T-helper 17 cell (primary cell): ENCODE data around the gene FMN1. TPM values are rescaled to one million over a fixed set of nuclear protein-coding genes. Genes with fewer than 3 reads are reported as not detected.

ENCODE experiments used
- ATAC-seq: fragments of 150-1000 bp; cut with Tn5 transposase; 2 replicates; pipeline ENCODE4 v1.10.0; 2021; ENCODE audit warnings: mild to moderate bottlenecking, moderate library complexity
- DNase-seq, 3 donors: peaks; one replicate each; pipeline versions ENCODE4 v3.0.0 to v3.0.0-alpha.2; 2020 to 2021
- H3K9me3 ChIP-seq: one replicate; pipeline ENCODE4 v1.7.0; 2013; ENCODE audit warnings: low read length, mild to moderate bottlenecking; ENCODE audit not compliant: control insufficient read depth, poor library complexity, severe bottlenecking
- H3K27ac Mint-ChIP-seq: one replicate; pipeline ENCODE4 v1.8.0; 2022; ENCODE audit warnings: mild to moderate bottlenecking, moderate library complexity, mixed read lengths
- H3K27me3 Mint-ChIP-seq: one replicate; pipeline ENCODE4 v1.8.0; 2022; ENCODE audit warnings: mixed read lengths
- H3K36me3 Mint-ChIP-seq: one replicate; pipeline ENCODE4 v1.8.0; 2022; ENCODE audit warnings: low read depth, mixed read lengths
- H3K4me1 Mint-ChIP-seq: one replicate; pipeline ENCODE4 v1.8.0; 2022; ENCODE audit warnings: mild to moderate bottlenecking, mixed read lengths
- H3K4me3 Mint-ChIP-seq: one replicate; pipeline ENCODE4 v1.8.0; 2022; ENCODE audit warnings: mild to moderate bottlenecking, moderate library complexity, mixed read lengths
- total RNA-seq, 4 donors: library from RNA in 2 of 4; stranded (reverse) in 2 of 4; gene quantifications; one replicate each; pipeline ENCODE4 v1.2.3 and lab custom pipeline; 2022 to 2026

FMN1 gene
- total RNA-seq, 2 donors from 2014 or later = 18.7 to 35.2 TPM

DNA sequence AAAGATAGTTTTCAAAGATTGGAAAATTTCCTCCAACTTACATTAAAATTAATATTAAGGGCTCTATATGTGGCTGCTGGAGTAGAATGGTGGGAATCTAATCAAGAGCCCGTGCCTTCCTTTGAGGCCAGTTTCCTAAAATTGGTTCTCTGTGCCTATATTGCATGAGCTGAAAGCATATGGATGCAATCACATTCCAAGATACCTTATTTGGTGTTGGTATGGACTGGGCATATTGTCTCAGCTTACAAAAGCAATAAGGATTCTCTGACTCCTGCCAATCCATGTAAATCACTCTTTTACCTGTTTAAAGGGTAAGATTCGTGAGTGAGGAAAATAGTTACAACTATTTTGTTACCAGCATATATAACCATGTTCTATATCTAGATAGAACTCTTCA is 365.1 kb downstream of the FMN1 start:
- DNase-seq = no peak
- Mint-ChIP-seq H3K36me3 (peaks cover 4% of the 10 kb centered on the region), H3K27ac (no peak overlapping the region), H3K4me3 (no peak overlapping the region), H3K27me3 (no peaks in the 10 kb centered on the region), H3K4me1 (no peaks in the 10 kb centered on the region)
- ATAC-seq = no peak
- no peaks in the 10 kb centered on the region for H3K9me3 ChIP-seq

DNA sequence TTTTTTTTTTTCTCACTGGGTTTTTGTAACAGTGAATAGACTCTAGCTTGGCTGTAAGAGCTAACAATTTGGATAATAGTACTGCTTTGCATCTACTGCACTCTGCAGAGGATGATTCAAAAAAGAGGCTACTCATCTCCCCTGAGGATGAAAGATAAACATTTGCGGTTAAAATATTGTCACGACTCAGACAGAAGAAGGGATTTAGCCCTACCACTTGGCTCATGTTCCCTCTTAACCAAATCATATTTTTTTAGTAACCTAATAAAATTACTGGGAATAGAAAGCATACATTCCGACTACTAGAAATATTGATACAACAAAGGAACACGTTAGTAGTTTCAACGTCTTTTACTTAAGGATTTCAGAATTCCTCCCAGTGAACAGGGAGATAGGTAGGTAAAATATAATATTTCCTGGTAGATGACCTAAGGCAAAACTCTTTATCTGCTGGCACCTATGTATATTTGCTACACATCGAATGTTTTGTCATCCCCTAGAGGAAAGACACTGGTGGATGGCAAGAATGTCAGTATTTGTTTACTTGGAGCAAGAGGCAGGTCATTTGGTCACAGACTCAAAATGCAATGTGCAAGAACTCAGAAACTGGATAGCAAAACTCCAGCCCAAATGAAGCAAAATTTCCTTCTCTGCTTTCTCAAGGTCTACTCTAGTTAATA is 365.9 kb downstream of the FMN1 start:
- H3K27ac Mint-ChIP-seq = no peak overlapping the region
- H3K36me3 Mint-ChIP-seq = peaks cover 4% of the 10 kb centered on the region
- H3K9me3 ChIP-seq = no peaks in the 10 kb centered on the region
- ATAC-seq (no peak), DNase-seq (no peak)
- no peak overlapping the region for H3K4me3 Mint-ChIP-seq
- H3K4me1 Mint-ChIP-seq = no peaks in the 10 kb centered on the region
- H3K27me3 Mint-ChIP-seq = no peaks in the 10 kb centered on the region

DNA sequence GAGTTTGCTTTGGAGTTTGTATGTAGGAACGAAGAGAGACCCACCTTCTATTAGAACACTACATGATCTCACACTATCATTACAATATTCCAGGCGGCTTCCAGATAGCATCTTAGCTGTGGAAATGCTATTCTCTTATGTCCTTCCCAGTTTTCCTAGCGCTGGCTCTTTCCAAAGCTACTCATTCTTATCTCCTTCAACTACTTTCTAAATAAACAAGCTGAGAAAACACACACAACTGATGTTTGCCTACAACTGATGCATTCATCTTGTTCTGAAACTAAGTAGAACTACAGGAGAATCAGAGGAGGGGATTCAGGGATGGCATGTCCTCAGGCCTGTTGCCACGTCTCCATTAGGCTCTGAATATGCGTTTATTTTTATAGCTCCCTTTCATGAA is 367.8 kb downstream of the FMN1 start:
- DNase-seq (no peak), ATAC-seq (no peak)
- H3K4me1 Mint-ChIP-seq = no peaks in the 10 kb centered on the region
- no peak overlapping the region for H3K27ac Mint-ChIP-seq
- no peak overlapping the region for H3K4me3 Mint-ChIP-seq
- H3K9me3 ChIP-seq = no peaks in the 10 kb centered on the region
- peaks cover 4% of the 10 kb centered on the region for H3K36me3 Mint-ChIP-seq
- H3K27me3 Mint-ChIP-seq = no peaks in the 10 kb centered on the region

DNA sequence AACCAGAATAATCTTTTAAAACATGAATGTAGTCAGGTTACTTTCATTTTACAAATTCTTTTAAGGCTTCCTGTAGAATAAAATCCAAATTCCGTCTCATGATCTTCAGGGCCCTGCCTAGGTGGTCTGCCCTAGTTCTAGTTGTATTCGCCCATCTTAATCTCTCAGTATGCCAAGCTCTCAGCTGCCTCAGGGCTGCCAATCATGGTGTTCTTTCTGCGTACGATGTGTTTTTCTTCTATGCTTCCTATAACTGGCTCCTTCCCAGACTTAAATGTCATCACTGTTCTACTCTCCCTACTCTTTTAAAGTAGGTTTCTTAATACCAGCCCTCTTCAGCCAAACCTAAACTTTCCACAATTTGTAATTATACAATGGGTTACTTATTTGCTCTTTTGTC is 369.3 kb downstream of the FMN1 start:
- no peak for DNase-seq
- ATAC-seq = no peak
- Mint-ChIP-seq H3K27ac (no peak overlapping the region), H3K36me3 (peaks cover 3% of the 10 kb centered on the region), H3K4me1 (peaks cover 2% of the 10 kb centered on the region), H3K27me3 (no peaks in the 10 kb centered on the region), H3K4me3 (no peak overlapping the region)
- no peaks in the 10 kb centered on the region for H3K9me3 ChIP-seq

DNA sequence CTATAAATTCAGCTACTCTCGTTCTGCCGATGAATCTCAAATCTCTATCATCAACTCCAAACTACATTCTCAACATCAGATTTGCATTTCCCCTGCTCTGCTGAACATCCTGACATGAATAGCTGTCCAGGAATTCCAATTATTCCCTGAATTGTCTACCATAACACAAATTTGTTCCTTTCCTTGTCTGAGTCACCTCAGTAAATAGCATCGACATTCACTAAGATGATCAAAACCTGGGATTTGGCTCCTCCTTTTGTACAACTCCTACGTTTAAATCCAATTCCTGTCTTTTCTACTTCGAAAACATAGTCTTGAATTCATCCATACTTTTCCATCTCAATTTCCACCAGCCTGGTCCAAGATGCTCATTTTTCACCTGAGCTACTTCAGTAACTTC is 369.7 kb downstream of the FMN1 start:
- Mint-ChIP-seq H3K27me3 (no peaks in the 10 kb centered on the region), H3K36me3 (peaks cover 3% of the 10 kb centered on the region), H3K4me1 (peaks cover 2% of the 10 kb centered on the region), H3K4me3 (no peak overlapping the region), H3K27ac (no peak overlapping the region)
- H3K9me3 ChIP-seq = no peaks in the 10 kb centered on the region
- no peak for ATAC-seq
- no peak for DNase-seq

DNA sequence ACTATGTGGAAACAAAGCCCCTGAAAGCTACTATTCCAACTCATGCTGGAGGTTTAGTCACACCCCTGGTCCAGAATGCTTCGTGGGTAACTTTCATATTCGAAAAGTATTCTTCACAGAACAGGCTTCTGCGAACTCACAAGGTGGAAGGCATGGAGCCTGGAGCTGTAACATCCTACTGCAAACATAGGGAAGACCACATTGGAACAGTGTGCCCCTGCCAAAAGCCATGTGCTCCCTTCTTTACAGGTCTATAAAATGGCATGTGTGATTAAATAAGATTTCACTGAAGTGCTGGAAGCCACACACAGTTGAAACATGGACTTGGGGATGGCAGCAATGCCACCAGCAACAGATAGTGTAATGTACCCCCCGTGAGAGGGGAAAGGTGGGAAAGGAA is 370.8 kb downstream of the FMN1 start:
- Mint-ChIP-seq H3K27me3 (no peaks in the 10 kb centered on the region), H3K27ac (no peak overlapping the region), H3K4me1 (peaks cover 2% of the 10 kb centered on the region), H3K36me3 (peaks cover 3% of the 10 kb centered on the region), H3K4me3 (no peak overlapping the region)
- DNase-seq (no peak), ATAC-seq (no peak)
- no peaks in the 10 kb centered on the region for H3K9me3 ChIP-seq

DNA sequence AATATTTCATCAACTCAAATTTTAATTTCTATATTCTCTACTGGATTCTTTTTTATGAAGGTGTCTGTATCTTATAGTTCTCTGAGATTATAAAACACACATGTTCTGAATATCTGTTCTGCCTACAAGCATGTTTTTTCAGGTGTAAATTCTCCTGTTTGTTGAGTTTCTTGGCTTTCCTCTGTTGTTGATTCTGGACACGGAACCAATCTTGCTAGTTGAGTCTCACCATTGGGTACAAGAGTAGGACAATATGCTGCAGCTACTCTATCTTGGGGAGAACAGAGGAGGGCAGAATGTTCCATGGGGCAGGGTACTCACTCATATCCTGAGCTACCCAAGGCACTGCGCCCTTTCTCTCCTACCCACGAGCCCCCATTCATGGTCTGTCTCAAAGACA is 371.8 kb downstream of the FMN1 start:
- Mint-ChIP-seq H3K36me3 (peaks cover 3% of the 10 kb centered on the region), H3K27me3 (no peaks in the 10 kb centered on the region), H3K4me1 (peaks cover 2% of the 10 kb centered on the region), H3K4me3 (no peak overlapping the region), H3K27ac (no peak overlapping the region)
- no peak for DNase-seq
- no peaks in the 10 kb centered on the region for H3K9me3 ChIP-seq
- ATAC-seq = no peak

DNA sequence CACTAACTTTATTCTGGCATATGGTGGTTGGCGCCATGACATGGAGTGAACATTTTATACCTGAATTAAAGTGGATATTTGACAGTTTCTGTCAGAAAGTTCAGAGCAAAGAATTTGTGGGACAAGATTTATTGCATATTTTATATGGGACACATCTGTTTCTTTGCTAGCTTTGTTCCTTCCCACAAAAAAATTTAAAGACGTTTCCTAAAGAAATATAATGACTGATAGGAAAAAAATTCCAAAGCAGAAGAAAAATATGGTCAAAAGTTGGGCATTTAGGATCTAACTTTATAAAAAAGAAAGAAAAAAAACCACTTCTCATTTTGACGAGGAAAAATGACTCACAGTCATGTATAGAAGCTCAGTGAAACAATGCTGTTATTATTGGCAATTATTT is 375.1 kb downstream of the FMN1 start:
- Mint-ChIP-seq H3K4me1 (peaks cover 2% of the 10 kb centered on the region), H3K27ac (no peak overlapping the region), H3K4me3 (no peak overlapping the region), H3K36me3 (no peaks in the 10 kb centered on the region), H3K27me3 (no peaks in the 10 kb centered on the region)
- DNase-seq (no peak), ATAC-seq (no peak)
- no peaks in the 10 kb centered on the region for H3K9me3 ChIP-seq

DNA sequence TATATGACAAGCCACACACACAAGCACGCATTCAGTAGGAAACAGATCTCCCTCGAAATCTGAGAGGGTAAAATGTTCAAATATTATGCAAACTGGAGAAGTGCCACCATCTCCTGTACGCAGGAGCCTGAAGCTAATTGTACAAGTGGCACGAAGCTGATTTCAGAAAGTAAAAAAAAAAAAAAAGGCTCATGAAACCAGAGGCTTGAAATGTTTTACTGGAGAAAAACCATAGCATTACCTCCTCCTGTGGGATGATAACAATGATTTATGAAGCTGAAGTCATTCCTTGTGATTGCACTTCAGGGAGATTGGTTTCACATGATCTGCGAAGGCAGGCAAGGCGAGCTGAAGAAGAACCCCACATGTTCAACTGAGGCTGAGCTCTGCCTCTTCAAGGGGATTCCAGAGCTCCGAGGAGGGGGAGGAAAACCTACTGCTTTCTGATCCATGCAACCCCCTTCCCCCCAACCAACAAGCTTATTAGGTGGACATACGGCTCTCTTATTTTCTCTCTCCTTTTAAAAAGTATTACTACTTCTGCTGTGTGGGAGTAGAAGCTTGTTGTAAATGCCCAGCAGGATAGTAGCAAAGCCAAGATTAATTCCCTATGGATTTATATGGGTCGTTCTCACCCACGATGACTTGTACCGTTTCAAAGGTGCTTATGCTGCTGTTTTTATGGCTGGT is 375.6 kb downstream of the FMN1 start:
- Mint-ChIP-seq H3K27me3 (no peaks in the 10 kb centered on the region), H3K4me1 (peaks cover 2% of the 10 kb centered on the region), H3K27ac (no peak overlapping the region), H3K36me3 (no peaks in the 10 kb centered on the region), H3K4me3 (no peak overlapping the region)
- DNase-seq = no peak
- no peaks in the 10 kb centered on the region for H3K9me3 ChIP-seq
- no peak for ATAC-seq

DNA sequence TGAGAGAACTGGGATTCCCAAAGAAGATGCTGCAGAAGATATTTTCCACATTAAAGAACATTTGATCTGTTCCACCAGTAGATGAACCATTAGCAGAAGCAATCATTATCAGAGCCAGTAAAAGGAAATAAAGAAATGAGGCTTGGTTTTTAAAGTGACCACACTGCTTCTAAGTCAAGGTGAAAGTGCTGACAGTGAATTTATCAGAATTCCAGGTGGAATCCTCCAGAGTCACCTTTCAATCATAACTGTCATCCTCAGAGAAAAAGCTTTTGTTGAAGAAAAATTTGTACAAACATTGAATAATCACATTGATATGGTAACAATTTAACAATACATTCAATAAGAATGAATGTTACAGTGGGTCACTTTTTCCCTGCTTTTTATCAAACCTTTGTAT is 376.9 kb downstream of the FMN1 start:
- ATAC-seq (no peak), DNase-seq (no peak)
- Mint-ChIP-seq H3K4me1 (peaks cover 2% of the 10 kb centered on the region), H3K27ac (no peak overlapping the region), H3K27me3 (no peaks in the 10 kb centered on the region), H3K4me3 (no peak overlapping the region), H3K36me3 (no peaks in the 10 kb centered on the region)
- no peaks in the 10 kb centered on the region for H3K9me3 ChIP-seq

DNA sequence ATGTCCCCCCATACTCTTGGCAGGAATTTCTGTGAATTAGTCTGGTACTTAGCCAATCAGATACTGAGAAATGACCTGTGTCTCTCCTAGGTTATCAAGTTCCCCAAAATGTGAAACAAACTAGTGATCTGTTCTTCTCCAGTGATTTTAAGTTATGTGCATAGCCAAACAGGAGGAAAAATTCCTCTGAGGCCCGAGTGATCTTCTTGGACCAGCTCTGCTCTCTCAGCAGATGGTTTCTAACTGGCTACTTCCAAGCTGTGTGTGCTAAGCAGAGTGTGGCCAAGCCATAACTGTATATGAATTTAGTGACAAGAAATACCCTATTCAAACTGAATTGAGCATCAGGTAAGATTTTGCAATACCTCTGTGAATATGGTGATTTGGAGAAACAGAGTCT is 387.2 kb downstream of the FMN1 start:
- H3K4me3 Mint-ChIP-seq = no peak overlapping the region
- no peak overlapping the region for H3K27ac Mint-ChIP-seq
- ATAC-seq (no peak), DNase-seq (no peak)
- H3K9me3 ChIP-seq = no peaks in the 10 kb centered on the region
- no peaks in the 10 kb centered on the region for H3K27me3 Mint-ChIP-seq
- peaks cover 8% of the 10 kb centered on the region for H3K4me1 Mint-ChIP-seq
- peaks cover 2% of the 10 kb centered on the region for H3K36me3 Mint-ChIP-seq

DNA sequence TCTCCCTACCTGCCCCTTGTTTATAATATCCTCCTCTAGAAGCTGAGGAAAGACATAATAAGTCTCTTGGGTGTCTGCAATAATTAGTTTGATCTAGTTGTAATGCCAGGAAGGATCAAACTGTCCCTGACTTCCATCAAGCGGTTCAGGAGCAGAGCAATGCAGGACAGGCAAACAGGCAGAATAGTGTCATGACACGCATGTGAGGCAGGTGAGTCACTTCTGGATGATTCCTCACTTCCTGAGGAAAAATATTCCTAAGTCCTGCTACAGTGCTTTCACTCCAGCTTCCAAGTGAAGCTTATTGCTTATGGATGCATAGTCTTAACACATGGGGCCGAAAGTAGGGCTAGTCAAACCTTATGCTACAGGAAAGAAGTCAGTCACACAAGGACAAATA is 390.9 kb downstream of the FMN1 start:
- Mint-ChIP-seq H3K4me3 (no peak overlapping the region), H3K27me3 (no peaks in the 10 kb centered on the region), H3K36me3 (peaks cover 2% of the 10 kb centered on the region), H3K27ac (no peak overlapping the region), H3K4me1 (peaks cover 9% of the 10 kb centered on the region)
- DNase-seq (no peak), ATAC-seq (no peak)
- H3K9me3 ChIP-seq = no peaks in the 10 kb centered on the region

DNA sequence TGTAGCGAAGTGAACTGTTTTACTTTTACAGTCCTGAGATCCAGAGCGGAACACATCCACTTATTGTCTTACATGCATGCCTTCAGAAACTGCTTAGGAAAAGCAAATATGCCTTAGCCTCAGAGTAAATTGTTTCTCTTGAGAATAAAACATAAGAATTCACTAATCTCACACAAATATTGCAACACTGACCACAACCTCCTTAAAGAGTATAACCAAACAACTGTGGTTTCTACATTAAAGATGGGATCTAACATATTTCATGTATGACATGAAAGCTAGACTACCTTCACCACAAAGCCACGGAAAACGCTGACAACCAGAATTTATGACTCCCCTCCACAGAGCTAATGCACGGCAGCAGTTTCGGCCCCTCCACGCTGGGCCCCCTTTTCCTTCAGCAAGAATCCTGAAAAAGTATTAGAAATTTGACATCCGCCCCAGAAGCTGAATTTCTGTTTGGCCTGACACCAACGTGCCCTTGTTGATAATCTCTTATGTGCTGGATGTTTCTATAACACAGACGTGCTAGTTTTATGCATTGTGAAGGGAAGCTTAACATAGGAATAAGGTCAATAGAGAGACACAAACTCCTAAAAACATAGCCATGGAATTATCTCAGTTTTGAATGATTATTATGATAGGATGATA is 392.1 kb downstream of the FMN1 start:
- H3K4me1 Mint-ChIP-seq = peaks cover 9% of the 10 kb centered on the region
- H3K36me3 Mint-ChIP-seq = peaks cover 2% of the 10 kb centered on the region
- no peak overlapping the region for H3K4me3 Mint-ChIP-seq
- no peak overlapping the region for H3K27ac Mint-ChIP-seq
- ATAC-seq (no peak), DNase-seq (no peak)
- H3K9me3 ChIP-seq = no peaks in the 10 kb centered on the region
- H3K27me3 Mint-ChIP-seq = no peaks in the 10 kb centered on the region
